HepG2 (cell line): ENCODE results near the gene TMEM221. TPM values are rescaled to one million over a fixed set of nuclear protein-coding genes. Genes with fewer than 3 reads are reported as not detected.

Source experiments
- FOXA3 ChIP-seq: IDR thresholded peaks from 2 replicates; pipeline ENCODE4 v1.6.1; 2016; ENCODE audit warnings: missing genetic modification reagents, missing compliant biosample characterization
- KLF16 ChIP-seq, 2 experiments: sonication (generic) in 1 of 2; formaldehyde crosslinking in 1 of 2; IDR thresholded peaks; 2 replicates each; pipeline versions ENCODE4 v1.6.1 to v1.8.0; 2016 to 2023; ENCODE audit warnings: missing genetic modification reagents in 2 of 2, missing compliant biosample characterization in 1 of 2
- KMT2B ChIP-seq: IDR thresholded peaks from 2 replicates; pipeline ENCODE4 v1.6.1; 2016; ENCODE audit warnings: missing genetic modification reagents, missing compliant biosample characterization
- NFYC ChIP-seq: IDR thresholded peaks from 2 replicates; pipeline ENCODE4 v1.6.1; 2016; ENCODE audit warnings: missing genetic modification reagents, missing compliant biosample characterization
- RBFOX2 ChIP-seq: fragments of 200-400 bp; formaldehyde crosslinking; IDR thresholded peaks from 2 replicates; pipeline ENCODE4 v1.6.1; 2017; ENCODE audit warnings: low read depth, mild to moderate bottlenecking, low read length
- ZFP36 ChIP-seq: fragments of 150-350 bp; IDR thresholded peaks from 2 replicates; pipeline ENCODE4 v1.6.1; 2018; ENCODE audit warnings: borderline replicate concordance, low read length, low read depth; ENCODE audit not compliant: partially characterized antibody
- ZNF263 ChIP-seq: sonication (generic); formaldehyde crosslinking; IDR thresholded peaks from 2 replicates; pipeline ENCODE4 v1.4.0; 2020; ENCODE audit warnings: missing genetic modification reagents
- polyA plus RNA-seq, 8 experiments: library from polyadenylated mRNA; depleted of rRNA in 3 of 8; stranded (reverse) in 7 of 8; unstranded in 1 of 8; fragments of >200 nt; fragmentation: Illumina TruSeq in 4 of 8; extraction: Trizol in 4 of 8; gene quantifications; 2 replicates each; pipeline versions ENCODE4 v1.2.1 to v1.2.3, GENCODE V29; 2011 to 2016; ENCODE audit warnings: low read depth in 4 of 8, missing spikeins in 1 of 8, mixed read lengths in 1 of 8; ENCODE audit not compliant: insufficient read depth in 1 of 8
- total RNA-seq, 5 experiments: library from RNA; depleted of rRNA; stranded (reverse); fragments of >200 nt; fragmentation: Illumina TruSeq; extraction: Trizol; gene quantifications; 2 replicates each; pipeline ENCODE4 v1.2.3, GENCODE V29; 2016; ENCODE audit warnings: low read depth in 1 of 5
- TF ChIP-seq, protein P1 (sequence below), 2 experiments: fragments of 450-650 bp in 1 of 2; sonication (generic) in 1 of 2; formaldehyde crosslinking in 1 of 2; IDR thresholded peaks; 2 replicates each; pipeline versions ENCODE4 v1.6.1 to v1.8.0; 2016 to 2022; ENCODE audit warnings: antibody characterized with exemption in 1 of 2, mild to moderate bottlenecking in 1 of 2, missing genetic modification reagents in 1 of 2
- TF ChIP-seq, protein P2 (sequence below): sonication (generic); formaldehyde crosslinking; IDR thresholded peaks from 2 replicates; pipeline ENCODE4 v1.9.0; 2021; ENCODE audit warnings: missing genetic modification reagents, borderline replicate concordance
- TF ChIP-seq, protein P3 (sequence below): fragments of 450-650 bp; IDR thresholded peaks from 2 replicates; pipeline ENCODE4 v1.6.1; 2016
- TF ChIP-seq, protein P4 (sequence below): sonication (generic); formaldehyde crosslinking; IDR thresholded peaks from 2 replicates; pipeline ENCODE4 v1.4.0; 2020; ENCODE audit warnings: missing genetic modification reagents, borderline replicate concordance

The TMEM221 gene
- total and polyA plus RNA-seq, 2 of the 13 experiments (the other 11 are each of a cell fraction or from before 2014, with no cell fraction given), result 0.33 to 0.77 TPM

DNA sequence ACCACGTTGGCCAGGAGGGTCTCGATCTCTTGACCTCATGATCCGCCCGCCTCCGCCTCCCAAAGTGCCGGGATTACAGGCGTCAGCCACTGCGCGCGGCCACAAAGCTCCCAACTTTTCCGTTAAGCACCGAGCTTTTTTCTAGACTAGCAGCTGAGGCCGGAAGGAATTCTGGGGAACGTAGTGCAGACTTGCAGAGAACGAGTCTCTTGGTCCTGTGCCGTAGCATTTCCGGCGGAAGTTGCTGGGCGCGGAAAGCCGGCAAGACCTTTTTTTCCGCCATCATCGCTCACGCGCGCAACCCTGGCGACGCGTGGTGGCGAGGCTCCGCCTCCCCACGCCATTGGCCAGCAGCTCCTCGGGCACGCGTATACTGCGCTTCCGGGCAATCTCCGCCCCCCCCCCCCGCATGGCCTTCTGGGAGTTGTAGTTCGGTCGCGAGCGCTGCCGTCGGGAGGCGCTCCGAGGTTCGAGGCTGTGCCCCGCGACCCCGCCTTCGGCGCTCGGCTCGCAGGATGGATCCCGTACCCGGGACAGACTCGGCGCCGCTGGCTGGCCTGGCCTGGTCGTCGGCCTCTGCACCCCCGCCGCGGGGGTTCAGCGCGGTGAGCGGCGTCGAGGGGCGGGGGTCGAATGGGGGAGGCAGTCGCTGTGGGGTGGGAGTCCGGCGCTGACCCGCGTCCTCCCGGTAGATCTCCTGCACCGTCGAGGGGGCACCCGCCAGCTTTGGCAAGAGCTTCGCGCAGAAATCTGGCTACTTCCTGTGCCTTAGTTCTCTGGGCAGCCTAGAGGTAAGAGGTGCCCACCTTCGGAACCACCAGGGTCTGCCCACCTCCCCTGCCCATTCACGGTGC is 28.6 kb downstream of the TMEM221 start, which contains the start of gene MVB12A (continued):
- TF ChIP-seq, protein P1, sequence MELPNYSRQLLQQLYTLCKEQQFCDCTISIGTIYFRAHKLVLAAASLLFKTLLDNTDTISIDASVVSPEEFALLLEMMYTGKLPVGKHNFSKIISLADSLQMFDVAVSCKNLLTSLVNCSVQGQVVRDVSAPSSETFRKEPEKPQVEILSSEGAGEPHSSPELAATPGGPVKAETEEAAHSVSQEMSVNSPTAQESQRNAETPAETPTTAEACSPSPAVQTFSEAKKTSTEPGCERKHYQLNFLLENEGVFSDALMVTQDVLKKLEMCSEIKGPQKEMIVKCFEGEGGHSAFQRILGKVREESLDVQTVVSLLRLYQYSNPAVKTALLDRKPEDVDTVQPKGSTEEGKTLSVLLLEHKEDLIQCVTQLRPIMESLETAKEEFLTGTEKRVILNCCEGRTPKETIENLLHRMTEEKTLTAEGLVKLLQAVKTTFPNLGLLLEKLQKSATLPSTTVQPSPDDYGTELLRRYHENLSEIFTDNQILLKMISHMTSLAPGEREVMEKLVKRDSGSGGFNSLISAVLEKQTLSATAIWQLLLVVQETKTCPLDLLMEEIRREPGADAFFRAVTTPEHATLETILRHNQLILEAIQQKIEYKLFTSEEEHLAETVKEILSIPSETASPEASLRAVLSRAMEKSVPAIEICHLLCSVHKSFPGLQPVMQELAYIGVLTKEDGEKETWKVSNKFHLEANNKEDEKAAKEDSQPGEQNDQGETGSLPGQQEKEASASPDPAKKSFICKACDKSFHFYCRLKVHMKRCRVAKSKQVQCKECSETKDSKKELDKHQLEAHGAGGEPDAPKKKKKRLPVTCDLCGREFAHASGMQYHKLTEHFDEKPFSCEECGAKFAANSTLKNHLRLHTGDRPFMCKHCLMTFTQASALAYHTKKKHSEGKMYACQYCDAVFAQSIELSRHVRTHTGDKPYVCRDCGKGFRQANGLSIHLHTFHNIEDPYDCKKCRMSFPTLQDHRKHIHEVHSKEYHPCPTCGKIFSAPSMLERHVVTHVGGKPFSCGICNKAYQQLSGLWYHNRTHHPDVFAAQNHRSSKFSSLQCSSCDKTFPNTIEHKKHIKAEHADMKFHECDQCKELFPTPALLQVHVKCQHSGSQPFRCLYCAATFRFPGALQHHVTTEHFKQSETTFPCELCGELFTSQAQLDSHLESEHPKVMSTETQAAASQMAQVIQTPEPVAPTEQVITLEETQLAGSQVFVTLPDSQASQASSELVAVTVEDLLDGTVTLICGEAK (IDR thresholded peaks at IDR 0.05), result peak; percentile 92
- TF ChIP-seq, protein P1 (CRISPR knock-in tag; IDR thresholded peaks at IDR 0.05), result no peak; the same call in 1 of the 2 replicates
- TF ChIP-seq, protein P2, sequence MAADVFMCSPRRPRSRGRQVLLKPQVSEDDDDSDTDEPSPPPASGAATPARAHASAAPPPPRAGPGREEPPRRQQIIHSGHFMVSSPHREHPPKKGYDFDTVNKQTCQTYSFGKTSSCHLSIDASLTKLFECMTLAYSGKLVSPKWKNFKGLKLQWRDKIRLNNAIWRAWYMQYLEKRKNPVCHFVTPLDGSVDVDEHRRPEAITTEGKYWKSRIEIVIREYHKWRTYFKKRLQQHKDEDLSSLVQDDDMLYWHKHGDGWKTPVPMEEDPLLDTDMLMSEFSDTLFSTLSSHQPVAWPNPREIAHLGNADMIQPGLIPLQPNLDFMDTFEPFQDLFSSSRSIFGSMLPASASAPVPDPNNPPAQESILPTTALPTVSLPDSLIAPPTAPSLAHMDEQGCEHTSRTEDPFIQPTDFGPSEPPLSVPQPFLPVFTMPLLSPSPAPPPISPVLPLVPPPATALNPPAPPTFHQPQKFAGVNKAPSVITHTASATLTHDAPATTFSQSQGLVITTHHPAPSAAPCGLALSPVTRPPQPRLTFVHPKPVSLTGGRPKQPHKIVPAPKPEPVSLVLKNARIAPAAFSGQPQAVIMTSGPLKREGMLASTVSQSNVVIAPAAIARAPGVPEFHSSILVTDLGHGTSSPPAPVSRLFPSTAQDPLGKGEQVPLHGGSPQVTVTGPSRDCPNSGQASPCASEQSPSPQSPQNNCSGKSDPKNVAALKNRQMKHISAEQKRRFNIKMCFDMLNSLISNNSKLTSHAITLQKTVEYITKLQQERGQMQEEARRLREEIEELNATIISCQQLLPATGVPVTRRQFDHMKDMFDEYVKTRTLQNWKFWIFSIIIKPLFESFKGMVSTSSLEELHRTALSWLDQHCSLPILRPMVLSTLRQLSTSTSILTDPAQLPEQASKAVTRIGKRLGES (CRISPR knock-in tag), result no peak
- TF ChIP-seq FOXA3 (CRISPR knock-in tag), result peak; percentile 36
- TF ChIP-seq, protein P3, sequence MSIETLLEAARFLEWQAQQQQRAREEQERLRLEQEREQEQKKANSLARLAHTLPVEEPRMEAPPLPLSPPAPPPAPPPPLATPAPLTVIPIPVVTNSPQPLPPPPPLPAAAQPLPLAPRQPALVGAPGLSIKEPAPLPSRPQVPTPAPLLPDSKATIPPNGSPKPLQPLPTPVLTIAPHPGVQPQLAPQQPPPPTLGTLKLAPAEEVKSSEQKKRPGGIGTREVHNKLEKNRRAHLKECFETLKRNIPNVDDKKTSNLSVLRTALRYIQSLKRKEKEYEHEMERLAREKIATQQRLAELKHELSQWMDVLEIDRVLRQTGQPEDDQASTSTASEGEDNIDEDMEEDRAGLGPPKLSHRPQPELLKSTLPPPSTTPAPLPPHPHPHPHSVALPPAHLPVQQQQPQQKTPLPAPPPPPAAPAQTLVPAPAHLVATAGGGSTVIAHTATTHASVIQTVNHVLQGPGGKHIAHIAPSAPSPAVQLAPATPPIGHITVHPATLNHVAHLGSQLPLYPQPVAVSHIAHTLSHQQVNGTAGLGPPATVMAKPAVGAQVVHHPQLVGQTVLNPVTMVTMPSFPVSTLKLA, result peak; percentile 71
- no peak for TF ChIP-seq ZNF263 (CRISPR knock-in tag)
- TF ChIP-seq KLF16 (CRISPR knock-in tag; IDR thresholded peaks at IDR 0.05), result peak in 1 of 2 experiments; percentile 52; a peak in 2 of 4 replicates
- peak; percentile 76 for TF ChIP-seq KMT2B (CRISPR knock-in tag)
- TF ChIP-seq, protein P4, sequence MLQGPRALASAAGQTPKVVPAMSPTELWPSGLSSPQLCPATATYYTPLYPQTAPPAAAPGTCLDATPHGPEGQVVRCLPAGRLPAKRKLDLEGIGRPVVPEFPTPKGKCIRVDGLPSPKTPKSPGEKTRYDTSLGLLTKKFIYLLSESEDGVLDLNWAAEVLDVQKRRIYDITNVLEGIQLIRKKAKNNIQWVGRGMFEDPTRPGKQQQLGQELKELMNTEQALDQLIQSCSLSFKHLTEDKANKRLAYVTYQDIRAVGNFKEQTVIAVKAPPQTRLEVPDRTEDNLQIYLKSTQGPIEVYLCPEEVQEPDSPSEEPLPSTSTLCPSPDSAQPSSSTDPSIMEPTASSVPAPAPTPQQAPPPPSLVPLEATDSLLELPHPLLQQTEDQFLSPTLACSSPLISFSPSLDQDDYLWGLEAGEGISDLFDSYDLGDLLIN (CRISPR knock-in tag), result peak; percentile 62; the same call in 1 of the 2 replicates
- peak; percentile 81 for TF ChIP-seq RBFOX2
- peak; percentile 82 for TF ChIP-seq NFYC (CRISPR knock-in tag)
- peak; percentile 77 for TF ChIP-seq ZFP36
